Stimulated activated CD8-positive, alpha-beta memory T cell treated with anti-CD3 and anti-CD28 coated beads, Interleukin-7, amount 100 ng/mL, for 48 hours (primary cell): Measurements from ENCODE around the gene TESK2.
"Not testable (repeated sequence)": the region's sequence is repeated elsewhere in the genome, so short reads cannot be mapped to it uniquely, and the experiment has no call there.

Source experiments
- DNase-seq, 2 donors: peaks; one replicate each; pipeline ENCODE4 v3.0.0-alpha.2; 2020; ENCODE audit warnings: low read depth in 1 of 2; ENCODE audit errors: extremely low read depth in 1 of 2

The TESK2 gene, protein sequence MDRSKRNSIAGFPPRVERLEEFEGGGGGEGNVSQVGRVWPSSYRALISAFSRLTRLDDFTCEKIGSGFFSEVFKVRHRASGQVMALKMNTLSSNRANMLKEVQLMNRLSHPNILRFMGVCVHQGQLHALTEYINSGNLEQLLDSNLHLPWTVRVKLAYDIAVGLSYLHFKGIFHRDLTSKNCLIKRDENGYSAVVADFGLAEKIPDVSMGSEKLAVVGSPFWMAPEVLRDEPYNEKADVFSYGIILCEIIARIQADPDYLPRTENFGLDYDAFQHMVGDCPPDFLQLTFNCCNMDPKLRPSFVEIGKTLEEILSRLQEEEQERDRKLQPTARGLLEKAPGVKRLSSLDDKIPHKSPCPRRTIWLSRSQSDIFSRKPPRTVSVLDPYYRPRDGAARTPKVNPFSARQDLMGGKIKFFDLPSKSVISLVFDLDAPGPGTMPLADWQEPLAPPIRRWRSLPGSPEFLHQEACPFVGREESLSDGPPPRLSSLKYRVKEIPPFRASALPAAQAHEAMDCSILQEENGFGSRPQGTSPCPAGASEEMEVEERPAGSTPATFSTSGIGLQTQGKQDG

DNA sequence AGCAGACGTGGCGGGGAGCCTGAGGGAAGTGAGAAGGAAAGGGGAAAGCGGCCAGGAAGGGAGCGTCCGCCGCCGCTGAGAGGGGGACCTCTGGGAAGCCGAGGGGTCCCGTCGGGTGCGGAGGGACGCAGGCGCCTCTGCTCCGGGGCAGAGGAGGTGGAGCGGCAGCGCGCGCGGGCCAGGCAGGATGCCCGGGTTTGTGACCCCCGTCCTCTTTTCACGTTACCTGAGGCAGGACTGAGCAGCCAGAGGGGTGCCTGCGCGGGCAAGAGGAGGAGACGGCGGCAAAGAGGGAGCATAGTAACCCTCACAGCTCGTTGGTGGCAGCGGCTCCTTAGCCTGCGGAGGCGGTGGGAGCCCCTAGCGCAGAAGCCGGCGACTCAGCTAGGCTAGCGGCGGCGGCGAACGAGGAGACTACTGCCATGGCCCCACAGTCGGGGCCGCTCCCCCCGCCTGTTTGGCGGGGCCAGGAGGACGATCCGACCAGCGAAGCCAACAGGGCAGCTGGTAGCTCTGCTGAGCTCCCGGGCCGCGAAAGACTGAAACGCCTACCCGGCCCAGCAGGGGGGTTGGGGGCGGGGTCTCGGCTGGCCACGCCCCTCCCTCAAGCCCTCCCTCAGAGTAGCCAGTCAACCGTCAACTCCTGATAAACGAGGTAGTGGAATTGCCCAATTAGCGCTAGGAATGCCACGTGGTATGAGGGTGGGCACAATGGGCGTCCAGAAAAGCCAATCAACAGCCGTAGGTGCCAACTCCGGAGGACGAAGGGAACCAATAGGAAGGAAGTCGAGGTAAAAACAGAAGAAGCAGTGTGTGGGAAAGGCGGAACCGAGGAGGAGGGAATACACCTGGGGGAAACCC is at the start of gene TESK2:
TSS of gene TESK2 (minus strand) at position 538 of the 861 bp plus-strand sequence. CDS start 33,378 bp downstream, outside the sequence.
- DNase-seq = peak; percentile 89 to 95

DNA sequence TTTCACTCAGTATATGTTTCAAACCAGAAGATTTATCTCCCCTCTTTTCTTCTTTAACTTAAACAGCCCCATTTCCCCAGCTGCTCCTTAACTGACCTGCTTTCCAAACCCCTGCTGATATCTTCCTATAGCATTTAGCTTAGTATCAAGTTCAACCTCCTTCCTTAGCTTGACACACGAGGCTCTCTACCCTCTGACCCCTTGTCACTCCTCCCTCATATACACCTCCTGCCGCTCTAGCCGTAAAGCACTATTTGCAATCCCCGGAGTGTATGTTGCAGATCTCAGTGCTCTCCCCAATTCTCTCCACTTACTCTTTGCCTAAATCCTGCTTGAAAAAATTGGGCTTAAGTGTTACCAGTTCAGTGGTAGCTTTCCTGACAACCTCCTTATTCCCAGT is 45.9 kb upstream of the TESK2 start:
- no peak for DNase-seq

DNA sequence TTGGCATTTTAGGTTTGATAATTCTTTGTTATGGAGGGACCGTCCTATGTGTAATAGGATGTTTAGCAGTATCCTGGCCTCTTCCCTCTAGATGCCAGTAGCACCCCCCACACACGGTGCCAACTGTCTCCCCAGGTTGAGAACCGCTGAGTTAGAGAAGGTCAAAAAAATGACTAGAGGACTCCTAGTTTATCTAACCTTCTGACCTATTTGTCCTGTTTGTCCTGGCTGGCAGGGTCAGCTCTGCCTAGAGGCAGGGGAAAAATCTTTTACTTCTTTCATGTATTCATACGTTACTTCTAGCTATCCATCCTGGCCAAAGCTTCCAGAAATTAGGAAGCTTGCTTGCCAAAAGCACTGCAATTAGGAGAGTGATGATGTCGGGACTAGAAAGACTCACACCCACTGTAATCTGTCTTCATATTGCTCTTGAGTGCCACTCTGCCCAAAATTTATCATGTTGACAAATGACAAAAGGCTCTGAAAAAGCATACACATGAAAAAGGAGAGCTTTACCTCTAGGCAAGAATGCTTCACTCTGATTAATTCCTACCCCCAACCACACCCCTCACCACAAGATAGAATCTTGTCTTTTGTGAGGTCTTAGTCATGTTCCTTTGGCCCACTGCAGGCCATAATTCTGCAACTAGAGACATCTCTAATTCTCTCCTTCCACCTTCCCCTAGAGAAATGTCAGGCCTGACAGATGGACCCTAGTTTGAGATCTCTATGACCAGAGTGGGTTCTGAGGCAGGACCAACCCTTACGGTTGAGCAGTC is 45.2 kb upstream of the TESK2 start:
- no peak for DNase-seq

DNA sequence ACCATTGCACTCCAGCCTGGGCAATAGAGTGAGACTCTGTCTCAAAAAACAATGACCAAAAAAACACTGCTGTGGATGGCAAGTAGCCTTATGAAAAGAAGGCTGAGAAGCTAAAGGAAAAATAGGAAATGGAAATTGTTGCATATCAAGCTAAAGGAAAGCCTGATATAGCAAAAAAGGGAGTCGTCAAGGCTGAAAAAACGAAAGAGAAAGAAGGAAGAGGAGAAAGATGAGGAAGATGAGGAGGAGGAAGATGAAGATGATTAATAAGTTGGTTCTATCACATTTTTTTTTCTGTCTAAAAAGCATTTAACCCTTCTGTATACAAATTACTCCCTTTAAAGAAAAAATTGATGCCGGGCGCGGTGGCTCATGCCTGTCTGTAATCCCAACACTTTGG is 40.9 kb upstream of the TESK2 start:
- no peak for DNase-seq

DNA sequence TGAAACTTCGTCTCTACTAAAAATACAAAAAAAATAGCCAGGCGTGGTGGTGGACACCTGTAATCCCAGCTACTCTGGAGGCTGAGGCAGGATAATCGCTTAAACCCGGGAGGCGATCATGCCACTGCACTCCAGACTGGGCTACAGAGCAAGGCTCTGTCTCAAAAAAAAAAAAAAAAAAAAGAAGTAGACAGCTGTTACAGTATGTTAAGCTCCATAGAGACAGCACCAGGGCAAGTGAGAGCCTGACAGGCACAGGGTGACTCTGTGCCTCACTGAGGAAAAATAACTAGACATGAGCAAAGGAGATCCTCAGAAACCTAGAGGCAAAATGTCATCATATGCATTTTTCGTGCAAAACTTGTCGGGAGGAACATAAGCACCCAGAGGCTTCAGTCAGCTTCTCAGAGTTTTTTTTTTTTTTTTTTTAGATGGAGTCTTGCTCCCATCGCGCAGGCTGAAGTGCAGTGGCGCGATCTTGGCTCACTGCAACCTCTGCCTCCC is 39.7 kb upstream of the TESK2 start:
- no peak for DNase-seq

DNA sequence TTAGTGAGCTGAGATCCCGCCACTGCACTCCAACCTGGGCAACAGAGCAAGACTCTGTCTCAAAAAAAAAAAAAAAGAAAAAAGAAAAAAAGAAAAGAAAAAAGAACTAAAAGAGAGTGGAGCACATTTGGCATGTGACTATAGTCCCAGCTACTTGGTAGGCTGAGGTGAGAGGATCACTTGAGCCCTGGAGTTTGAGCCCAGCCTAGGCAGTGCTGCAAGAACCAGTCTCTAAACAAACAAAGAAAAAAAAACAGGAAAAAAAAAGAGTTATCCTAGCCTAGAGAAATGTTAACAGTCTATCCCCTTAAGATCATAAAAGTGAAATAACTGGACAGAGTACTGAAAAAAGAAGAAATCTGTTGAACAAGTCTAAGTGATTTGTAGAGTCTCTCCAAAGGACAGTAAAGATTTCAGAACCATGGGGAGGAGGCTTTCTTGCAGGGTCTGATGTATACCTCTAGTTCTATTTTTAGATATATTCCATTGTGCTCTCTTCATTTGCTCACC is 35.2 kb upstream of the TESK2 start:
- DNase-seq = no peak

DNA sequence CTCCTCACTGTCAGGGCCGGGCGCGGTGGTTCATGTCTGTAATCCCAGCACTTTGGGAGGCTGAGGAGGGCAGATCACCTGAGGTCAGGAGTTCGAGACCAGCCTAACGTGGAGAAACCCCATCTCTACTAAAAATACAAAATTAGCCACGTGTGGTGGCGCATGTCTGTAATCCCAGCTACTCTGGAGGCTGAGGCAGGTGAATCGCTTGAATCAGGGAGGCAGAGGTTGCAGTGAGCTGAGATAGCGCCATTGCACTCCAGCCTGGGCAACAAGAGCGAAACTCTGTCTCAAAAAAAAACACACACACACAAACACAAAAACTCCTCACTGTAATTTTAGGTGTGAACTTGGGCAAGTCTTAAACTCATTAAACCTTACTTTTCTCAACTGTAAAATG is 33.0 kb upstream of the TESK2 start:
- DNase-seq = not testable (repeated sequence)

DNA sequence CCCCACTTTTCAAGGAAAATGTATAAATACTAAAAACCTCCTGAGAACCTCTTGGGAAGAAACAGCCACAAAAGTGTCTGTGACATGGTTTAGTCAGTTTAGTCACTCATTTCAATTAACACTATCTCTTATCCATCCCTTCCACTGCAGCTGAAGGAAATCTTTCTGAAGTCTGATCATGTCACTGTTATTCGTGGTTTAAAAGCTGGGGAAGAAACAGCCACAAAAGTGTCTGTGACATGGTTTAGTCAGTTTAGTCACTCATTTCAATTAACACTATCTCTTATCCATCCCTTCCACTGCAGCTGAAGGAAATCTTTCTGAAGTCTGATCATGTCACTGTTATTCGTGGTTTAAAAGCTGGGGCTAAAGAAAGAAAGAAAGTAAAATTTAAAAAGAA is 32.6 kb upstream of the TESK2 start:
- not testable (repeated sequence) for DNase-seq

DNA sequence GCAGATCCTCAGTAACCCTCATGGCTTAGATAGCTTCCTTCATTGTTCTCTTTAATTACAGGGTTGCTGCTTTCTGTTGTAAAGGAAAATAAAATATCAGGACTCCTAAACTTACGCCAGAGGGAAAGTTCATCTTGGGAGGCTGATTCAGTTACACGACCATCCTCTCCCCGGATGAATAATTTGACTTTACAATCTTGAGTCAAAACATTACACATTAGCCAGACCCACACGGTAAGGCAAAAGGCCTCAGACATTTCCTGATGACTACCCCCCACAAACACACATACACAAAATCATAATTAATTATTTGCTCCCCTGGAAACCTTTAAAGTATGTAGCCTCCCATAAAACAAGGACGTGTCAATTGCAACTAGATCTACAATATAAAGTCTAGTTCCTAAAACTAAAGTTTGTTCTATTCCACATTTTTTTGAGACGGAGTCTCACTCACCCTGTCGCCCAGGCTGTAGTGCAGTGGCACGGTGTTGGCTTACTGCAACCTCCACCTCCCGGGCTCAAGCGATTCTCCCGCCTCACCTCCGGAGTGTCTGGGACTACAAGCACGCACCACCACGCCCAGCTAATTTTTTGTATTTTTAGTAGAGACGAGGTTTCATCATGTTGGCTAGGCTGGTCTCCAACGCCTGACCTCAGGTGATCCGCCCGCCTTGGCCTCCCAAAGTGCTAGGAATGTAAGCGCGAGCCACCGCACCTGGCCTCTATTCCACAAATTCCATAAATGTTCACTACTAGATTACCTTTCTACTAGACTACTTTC is 31.6 kb upstream of the TESK2 start:
- DNase-seq = no peak

DNA sequence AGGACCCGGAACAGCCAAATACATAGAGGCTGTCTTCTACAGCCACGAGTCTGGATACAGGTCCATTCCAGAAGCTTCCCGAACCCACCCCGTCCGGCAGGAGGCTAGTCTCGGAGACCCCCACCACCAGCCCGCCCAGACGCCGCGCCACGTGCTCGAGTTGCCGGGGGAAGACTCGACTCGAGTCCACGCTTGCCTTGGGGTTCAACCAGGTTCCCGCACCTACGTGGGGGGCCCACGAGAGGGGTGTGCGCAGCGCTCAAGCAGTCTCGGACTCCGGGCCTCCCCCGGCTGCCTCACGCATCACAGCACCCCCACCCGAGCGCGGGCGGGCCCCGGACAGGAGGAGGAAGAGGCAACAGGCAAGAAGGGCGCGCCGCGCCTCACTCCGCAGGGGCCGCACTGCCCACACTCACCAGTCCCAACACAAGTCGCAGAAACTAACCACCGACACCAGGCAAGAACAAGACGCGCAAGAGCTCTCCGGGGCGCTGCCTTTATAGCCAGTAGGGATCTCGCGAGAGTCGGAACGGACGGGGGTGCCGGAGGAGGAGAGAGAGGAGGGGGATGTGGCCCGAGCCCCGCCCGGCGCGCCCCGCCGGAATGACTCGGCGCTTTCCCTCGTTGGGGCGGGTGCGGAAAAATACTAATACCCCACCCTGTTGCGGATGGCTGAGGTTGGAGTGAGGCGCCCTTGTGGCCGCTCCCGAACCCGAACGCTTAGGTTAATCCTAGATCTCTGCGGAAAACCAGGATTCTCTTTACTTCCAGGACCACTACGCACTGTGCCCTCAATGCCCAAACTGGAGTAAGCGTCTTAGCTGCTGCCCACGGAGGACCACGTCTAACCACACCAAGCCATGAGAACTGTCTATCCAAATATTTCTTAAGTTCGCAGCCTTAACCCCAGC is 30.7 kb upstream of the TESK2 start, which contains the start of gene PRDX1:
TSS of gene PRDX1 (minus strand) at position 472 of the 911 bp plus-strand sequence. CDS start 2,841 bp downstream, outside the sequence.
- DNase-seq = peak; percentile 92 to 94

DNA sequence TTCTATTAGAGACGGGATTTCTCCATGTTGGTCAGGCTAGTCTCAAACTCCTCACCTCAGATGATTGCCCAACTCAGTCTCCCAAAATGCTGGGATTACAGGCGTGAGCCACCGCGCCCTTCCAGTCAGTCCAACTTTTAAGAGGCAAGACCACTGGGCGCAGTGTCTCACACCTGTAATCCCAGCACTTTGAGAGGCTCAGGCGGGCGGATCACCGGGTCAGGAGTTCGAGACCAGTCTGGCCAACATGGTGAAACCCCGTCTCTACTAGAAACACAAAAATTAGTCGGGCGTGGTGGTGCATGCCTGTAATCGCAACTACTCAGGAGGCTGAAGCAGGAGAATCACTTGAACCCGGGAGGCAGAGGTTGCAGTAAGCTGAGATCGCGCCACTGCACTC is 28.8 kb upstream of the TESK2 start:
- not testable (repeated sequence) for DNase-seq

DNA sequence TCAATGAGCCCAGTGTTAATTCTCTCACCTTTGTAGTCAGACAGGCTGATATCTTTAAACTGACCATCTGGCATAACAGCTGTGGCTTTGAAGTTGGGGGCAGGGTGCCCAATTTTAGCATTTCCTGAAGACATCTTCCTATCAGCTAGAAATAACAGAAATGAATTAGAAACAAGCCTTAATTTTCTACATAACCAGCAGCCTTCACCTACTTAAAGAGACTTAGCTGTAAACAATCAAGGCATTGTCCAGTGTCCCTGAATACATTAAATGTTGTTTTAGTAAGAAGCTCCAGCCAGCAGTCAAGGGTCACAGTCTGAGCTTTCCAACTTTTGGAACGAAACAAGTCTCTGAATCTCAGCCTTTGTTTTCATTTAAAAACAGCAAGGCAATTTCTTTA is 27.9 kb upstream of the TESK2 start:
- no peak for DNase-seq

DNA sequence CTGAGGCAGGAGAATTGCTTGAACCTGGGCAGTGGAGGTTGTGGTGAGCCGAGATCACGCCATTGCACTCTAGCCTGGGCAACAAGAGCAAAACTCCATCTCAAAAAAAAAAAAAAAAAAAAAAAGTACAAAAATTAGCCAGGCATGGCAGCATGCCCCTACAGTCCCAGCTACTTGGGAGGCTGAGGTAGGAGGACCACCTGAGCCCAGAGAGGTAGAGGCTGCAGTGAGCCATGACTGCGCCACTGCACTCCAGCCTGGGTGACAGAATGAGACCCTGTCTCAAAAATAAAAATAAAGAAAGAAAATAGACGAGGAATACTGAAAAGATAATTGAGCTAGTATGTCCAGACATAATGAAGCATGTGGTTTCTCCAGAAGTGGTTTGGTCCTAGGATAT is 27.4 kb upstream of the TESK2 start:
- not testable (repeated sequence) for DNase-seq

DNA sequence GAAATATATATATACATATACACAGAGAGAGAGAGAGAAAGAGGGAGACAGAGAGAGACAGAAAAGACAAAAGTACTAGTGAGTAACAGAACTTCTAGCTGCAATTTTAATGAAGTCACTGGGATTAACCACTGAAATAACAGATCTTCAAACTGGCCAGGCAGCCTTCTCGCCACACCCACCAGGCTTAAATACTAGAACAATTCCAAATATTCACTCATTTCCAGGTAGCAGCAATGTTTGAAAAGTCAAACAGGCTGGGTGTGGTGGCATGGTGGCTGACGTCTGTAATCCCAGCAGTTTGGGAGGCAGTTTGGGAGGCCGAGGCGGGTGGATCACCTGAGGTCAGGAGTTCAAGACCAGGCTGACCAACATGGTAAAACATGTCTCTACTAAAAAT is 25.5 kb upstream of the TESK2 start:
- DNase-seq = no peak

DNA sequence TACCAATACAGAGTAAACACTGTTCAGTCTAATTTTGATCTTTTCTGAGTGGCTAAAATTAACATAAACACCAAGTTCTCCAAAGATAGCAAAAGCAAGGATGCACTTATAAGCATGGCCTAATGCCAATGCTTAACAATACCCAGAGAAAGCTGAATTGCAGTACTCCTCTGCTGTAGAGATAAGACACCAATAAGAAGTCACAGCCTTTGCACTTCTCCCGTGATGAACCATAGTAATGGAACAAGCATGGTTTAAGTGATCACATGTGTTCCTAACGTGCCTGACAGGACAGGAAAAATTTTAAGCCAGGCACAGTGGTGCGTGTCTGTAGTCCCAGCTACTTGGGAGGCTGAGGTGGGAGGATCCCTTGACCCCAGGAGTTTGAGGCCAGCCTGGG is 25.1 kb upstream of the TESK2 start:
- no peak for DNase-seq

DNA sequence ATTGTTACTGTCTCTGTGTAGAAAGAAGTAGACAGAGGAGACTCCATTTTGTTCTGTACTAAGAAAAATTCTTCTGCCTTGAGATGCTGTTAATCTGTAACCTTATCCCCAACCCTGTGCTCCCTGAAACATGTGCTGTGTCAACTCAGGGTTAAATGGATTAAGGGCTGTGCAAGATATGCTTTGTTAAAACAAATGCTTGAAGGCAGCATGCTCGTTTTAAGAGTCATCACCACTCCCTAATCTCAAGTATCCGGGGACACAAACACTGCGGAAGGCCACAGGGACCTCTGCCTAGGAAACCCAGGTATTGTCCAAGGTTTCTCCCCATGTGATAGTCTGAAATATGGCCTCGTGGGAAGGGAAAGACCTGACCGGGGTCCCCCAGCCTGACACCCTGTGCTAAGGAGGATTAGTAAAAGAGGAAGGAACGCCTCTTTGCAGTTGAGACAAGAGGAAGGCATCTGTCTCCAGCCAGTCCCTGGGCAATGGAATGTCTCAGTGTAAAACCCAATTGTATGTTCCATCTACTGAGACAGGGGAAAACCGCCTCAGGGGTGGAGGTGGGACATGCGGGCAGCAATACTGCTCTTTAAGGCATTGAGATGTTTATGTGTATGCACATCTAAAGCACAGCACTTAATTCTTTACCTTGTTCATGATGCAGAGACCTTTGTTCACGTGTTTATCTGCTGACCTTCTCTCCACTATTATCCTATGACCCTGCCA is 22.7 kb upstream of the TESK2 start:
- DNase-seq = not testable (repeated sequence)

DNA sequence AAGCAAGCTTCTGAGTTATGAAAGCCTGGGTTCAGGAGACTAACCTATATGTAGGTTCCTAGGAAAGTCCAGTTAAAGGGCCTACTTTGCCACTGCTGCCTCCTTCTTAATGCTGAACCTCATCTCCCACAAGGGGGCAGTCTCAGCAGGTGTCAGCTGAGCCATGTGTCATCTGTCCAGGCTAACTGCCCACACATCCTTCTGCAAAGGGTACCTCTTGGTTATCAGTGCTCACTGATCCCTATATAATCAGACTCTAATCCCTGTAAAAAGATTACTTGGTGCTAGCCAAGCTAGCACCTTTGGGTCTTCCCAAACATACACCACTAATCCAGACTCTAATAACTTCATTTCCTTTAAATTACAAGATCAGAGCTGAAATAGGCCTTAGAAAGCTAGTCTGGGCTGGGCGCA is 21.7 kb upstream of the TESK2 start:
- DNase-seq = peak in 1 of 2 donors; percentile 44
